K562 (cell line): ENCODE measurements around the gene PTGR2. TPM values are rescaled to one million over a fixed set of nuclear protein-coding genes. Genes with fewer than 3 reads are reported as not detected.

Experiments used
- ATAC-seq: fragments of 200-7000 bp; cut with Tn5 transposase; 3 replicates; pipeline ENCODE4 v1.9.1; 2020; ENCODE audit warnings: moderate library complexity
- BruUV-seq: library from RNA; stranded (reverse); fragments of 400-500 nt; replicated peaks from 2 replicates; lab custom pipeline; 2021; lab: Mats Ljungman, UMichigan
- CTCF ChIA-PET: fragments of 300-600 bp; formaldehyde crosslinking; extraction: SDS; loops from one replicate; lab custom pipeline; 2021; ENCODE audit warnings: low intra/inter-chr PET ratio; lab: Yijun Ruan, JAX
- POLR2A ChIA-PET: fragments of 300-600, 350-650 bp; sonication (Branson Sonifier 250); formaldehyde crosslinking; extraction: SDS; loops from one replicate; lab custom pipeline; 2021; ENCODE audit warnings: antibody characterized with exemption, inconsistent platforms; lab: Yijun Ruan, JAX
- DNase-seq, 4 experiments: peaks; one replicate each; pipeline versions ENCODE4 v3.0.0 to v3.0.0-alpha.2; 2011 to 2018; ENCODE audit warnings: low spot score in 3 of 4, mixed read lengths in 3 of 4; ENCODE audit errors: extremely low read depth in 1 of 4
- FAIRE-seq: peaks from 2 replicates; lab custom pipeline; 2011; peaks lifted over from hg19 to GRCh38; lab: Jason Lieb, UNC
- H2AFZ ChIP-seq: 2 replicates; pipeline ENCODE4 v1.6.0; 2011; ENCODE audit warnings: low read depth, low read length, control low read depth, inconsistent platforms
- H3K27ac ChIP-seq: fragments of 200-600 bp; 3 replicates; pipeline ENCODE4 v1.8.0; 2011; ENCODE audit warnings: low read depth, mild to moderate bottlenecking, control low read depth, inconsistent platforms, low read length, moderate library complexity, mixed read lengths; ENCODE audit errors: extremely low read depth
- H3K27me3 ChIP-seq, 2 experiments: fragments of 300-600 bp in 1 of 2; 2 replicates in 1 of 2; 3 replicates in 1 of 2; pipeline versions ENCODE4 v1.6.0 to v1.8.0; 2011; ENCODE audit warnings: inconsistent platforms in 2 of 2, low read length in 2 of 2, mild to moderate bottlenecking in 1 of 2, mixed read lengths in 1 of 2, moderate library complexity in 1 of 2; ENCODE audit not compliant: control insufficient read depth in 2 of 2, insufficient read depth in 2 of 2
- H3K36me3 ChIP-seq: fragments of 300-600 bp; 3 replicates; pipeline ENCODE4 v1.8.0; 2011; ENCODE audit warnings: mild to moderate bottlenecking, low read length, inconsistent platforms; ENCODE audit not compliant: control insufficient read depth, insufficient read depth
- H3K4me1 ChIP-seq, 2 experiments: fragments of 200-600 bp in 1 of 2; replicated peaks in 1 of 2; 2 replicates in 1 of 2; 3 replicates in 1 of 2; pipeline versions ENCODE4 v1.5.1 to v1.8.0; 2011; ENCODE audit warnings: inconsistent platforms in 2 of 2, low read length in 2 of 2, mild to moderate bottlenecking in 1 of 2, mixed read lengths in 1 of 2, moderate library complexity in 1 of 2; ENCODE audit not compliant: control insufficient read depth in 2 of 2, insufficient read depth in 2 of 2
- H3K4me2 ChIP-seq: 2 replicates; pipeline ENCODE4 v1.6.1; 2011; ENCODE audit warnings: low read length, control low read depth, inconsistent platforms, mixed read lengths; ENCODE audit not compliant: insufficient read depth
- H3K4me3 ChIP-seq: fragments of 200-600 bp; sonication (generic), shearing (Covaris generic); 2 replicates; pipeline ENCODE4 v1.5.1; 2016; ENCODE audit warnings: control low read depth, inconsistent platforms
- H3K79me2 ChIP-seq: fragments of 200-600 bp; 3 replicates; pipeline ENCODE4 v1.8.0; 2011; ENCODE audit warnings: low read length, inconsistent platforms; ENCODE audit not compliant: control insufficient read depth, insufficient read depth
- H3K9ac ChIP-seq, 2 experiments: 2 replicates each; pipeline versions ENCODE4 v1.6.0 to v1.6.1; 2011; ENCODE audit warnings: low read depth in 2 of 2, low read length in 2 of 2, control low read depth in 1 of 2, inconsistent platforms in 1 of 2, mild to moderate bottlenecking in 1 of 2, mixed read lengths in 1 of 2; ENCODE audit not compliant: insufficient read depth in 1 of 2
- H3K9me1 ChIP-seq: one replicate; pipeline ENCODE4 v1.6.0; 2011; ENCODE audit warnings: inconsistent platforms, mild to moderate bottlenecking, low read length, moderate library complexity; ENCODE audit not compliant: control insufficient read depth, insufficient read depth
- H3K9me3 ChIP-seq: replicated peaks from 2 replicates; pipeline ENCODE4 v1.5.1; 2011; ENCODE audit warnings: low read depth, low read length, inconsistent platforms; ENCODE audit not compliant: control insufficient read depth, insufficient read depth
- H4K20me1 ChIP-seq: replicated peaks from 2 replicates; pipeline ENCODE4 v1.6.1; 2011; ENCODE audit warnings: low read length, inconsistent platforms, mixed read lengths; ENCODE audit not compliant: control insufficient read depth, insufficient read depth
- DDX20 ChIP-seq: fragments of 450-650 bp; IDR thresholded peaks from 2 replicates; pipeline ENCODE4 v1.6.1; 2016; ENCODE audit warnings: missing genetic modification characterization, low read depth, mild to moderate bottlenecking, missing compliant biosample characterization, moderate library complexity
- MLX ChIP-seq, 2 experiments: fragments of 450-650 bp in 1 of 2; sonication (generic) in 1 of 2; formaldehyde crosslinking; conservative IDR thresholded peaks; 2 replicates each; pipeline versions ENCODE4 v1.4.0 to v1.8.1; 2020 to 2022; ENCODE audit warnings: mild to moderate bottlenecking in 1 of 2, missing genetic modification reagents in 1 of 2
- NFE2L1 ChIP-seq: fragments of 450-650 bp; IDR thresholded peaks from 2 replicates; pipeline ENCODE4 v1.6.1; 2016; ENCODE audit warnings: missing genetic modification characterization, low read depth, mild to moderate bottlenecking, missing compliant biosample characterization, moderate library complexity, borderline replicate concordance
- ZNF12 ChIP-seq: sonication (generic); formaldehyde crosslinking; IDR thresholded peaks from 2 replicates; pipeline ENCODE4 v1.4.0; 2020; ENCODE audit warnings: mild to moderate bottlenecking, missing genetic modification reagents
- WGBS: fragments of 100-300 bp; shearing (Covaris generic); methylation state at CpG from one replicate; pipeline ENCODE4 v1.1.6; 2016; ENCODE audit warnings: low coverage, mixed read lengths; ENCODE audit not compliant: insufficient coverage; ENCODE audit errors: missing lambda C conversion rate; 5-methylcytosine and 5-hydroxymethylcytosine counted together
- in situ Hi-C: fragments of 300-500 bp; cut with MboI; formaldehyde crosslinking; loops from 4 replicates; pipeline ENCODE4 v1.15.0; 2018; ENCODE audit warnings: inconsistent platforms, mixed read lengths
- intact Hi-C: fragments of 100-400 bp; cut with micrococcal nuclease; formaldehyde crosslinking; loops from 2 replicates; pipeline ENCODE4 v1.14.2; 2022
- polyA plus RNA-seq, 8 experiments: library from polyadenylated mRNA; depleted of rRNA in 4 of 8; stranded (reverse) in 5 of 8; unstranded in 3 of 8; fragments of >200 nt; fragmentation: Nextera tagmentation in 2 of 8; fragmentation: Illumina TruSeq in 1 of 8; extraction: Ambion mirVana in 2 of 8; extraction: Trizol in 1 of 8; gene quantifications; 2 replicates each; pipeline versions ENCODE4 v1.2.1 to v1.2.3, GENCODE V29; 2011 to 2014; ENCODE audit warnings: inconsistent platforms in 1 of 8, missing spikeins in 1 of 8
- total RNA-seq, 7 experiments: library from RNA; depleted of rRNA in 6 of 7; stranded (reverse); fragments of >200 nt in 6 of 7; fragmentation: Illumina TruSeq in 2 of 7; extraction: Trizol in 2 of 7; gene quantifications; 2 replicates each; pipeline versions ENCODE4 v1.2.1 to v1.2.3, GENCODE V29; 2011 to 2021; ENCODE audit warnings: low replicate concordance in 1 of 7

PTGR2 gene
- total and polyA plus RNA-seq, 9 of the 15 experiments (the other 6 are each of a cell fraction or from before 2014, with no cell fraction given) = 7.4 to 23.0 (median 13.0) TPM

- TF ChIP-seq MLX (CRISPR knock-in tag; conservative IDR thresholded peaks at IDR 0.05) = no peak
- no peak for TF ChIP-seq NFE2L1 (tag)
Measured at GRCh38 chr14:73895939-73896338, 44.3 kb downstream of the PTGR2 start (continued).

- no peak overlapping the region for H2AFZ ChIP-seq
- no TSS peak for BruUV-seq
- TF ChIP-seq DDX20 (tag) (no peak), ZNF12 (CRISPR knock-in tag) (no peak)
- H3K36me3 ChIP-seq = peaks cover 84% of the 10 kb centered on the region
- no peaks in the 10 kb centered on the region for H3K27me3 ChIP-seq
- CTCF ChIA-PET = no interaction called here
- POLR2A ChIA-PET = interaction anchor here (2.0 to 2.9 kb wide), 2 partner anchors 10 to 11 kb away, joined by 6 to 10 read pairs; partner anchors contain the start of gene ZNF410
- H3K4me3 ChIP-seq = no peak overlapping the region
- no peaks in the 10 kb centered on the region for H3K9me1 ChIP-seq
- ATAC-seq = no peak
- H4K20me1 ChIP-seq = no peaks in the 10 kb centered on the region
- intact Hi-C loops (loop anchor here (2.0 kb wide), 1 partner anchor 64 kb away; no protein-coding TSS in a partner anchor), in situ Hi-C loops (no loop called here)
- no peak overlapping the region for H3K27ac ChIP-seq
- H3K9me3 ChIP-seq = no peaks in the 10 kb centered on the region
- no peak overlapping the region for H3K4me2 ChIP-seq
- 86% methylated on average over 1 of the region's 1 CpG for WGBS
- no peaks in the 10 kb centered on the region; a peak in 1 of 5 replicates for H3K4me1 ChIP-seq
- no peak for FAIRE-seq
- H3K9ac ChIP-seq = no peak overlapping the region
- peaks cover 17% of the 10 kb centered on the region for H3K79me2 ChIP-seq
- no peak for DNase-seq
Measured at GRCh38 chr14:73896521-73896920, 44.9 kb downstream of the PTGR2 start.
